ENCODE measurements around the gene AGR3. TPM values are rescaled to one million over a fixed set of nuclear protein-coding genes. Genes with fewer than 3 reads are reported as not detected.

AGR3 gene
- total RNA-seq, 1 experiment from 2014 or later: not detected

DNA sequence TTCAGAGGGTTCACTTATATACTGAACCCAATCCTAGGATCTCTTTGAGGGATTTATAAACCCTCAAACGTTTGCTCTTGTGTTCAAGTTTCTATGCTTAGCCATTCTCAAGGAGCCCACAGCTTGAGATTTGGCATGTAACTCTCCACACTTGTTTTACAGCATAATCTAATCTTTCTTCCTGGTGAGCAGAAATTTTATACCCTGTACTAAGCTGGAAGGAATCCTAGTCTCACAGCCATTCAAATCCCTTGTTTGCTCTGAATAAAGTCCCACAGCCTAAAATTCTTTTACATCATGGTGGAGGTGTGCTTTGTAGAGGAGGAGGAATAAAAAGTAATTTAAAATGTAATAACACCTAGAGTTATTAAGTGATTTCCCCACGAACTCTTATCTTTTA, 71.7 kb downstream of the AGR3 start:
- H3K27me3 ChIP-seq (ENCODE audit: insufficient read depth, low read length): no peaks in the 10 kb centered on the region
- H3K79me2 ChIP-seq (ENCODE audit: insufficient read depth, low read length): no peaks in the 10 kb centered on the region
- BruUV-seq (replicated peaks): no TSS peak
- H2AFZ ChIP-seq (ENCODE audit: low read depth, low read length, poor library complexity, severe bottlenecking): no peak overlapping the region
- H3K9me3 ChIP-seq (ENCODE audit: control insufficient read depth in 1 of 2, insufficient read depth in 1 of 2, low read depth in 1 of 2, low read length in 2 of 2): no peaks in the 10 kb centered on the region; a peak in 1 of 4 replicates
- H3K36me3 ChIP-seq (ENCODE audit: control insufficient read depth in 1 of 2, insufficient read depth in 2 of 2, low read length in 2 of 2): no peaks in the 10 kb centered on the region
- H3K27ac ChIP-seq (ENCODE audit: low read depth, low read length): no peak overlapping the region
- TF ChIP-seq ZNF274 (IDR thresholded peaks at IDR 0.05; ENCODE audit: low read depth, low read length) (no peak), CEBPB (IDR thresholded peaks at IDR 0.05; ENCODE audit: low read depth) (no peak), POLR2A (IDR thresholded peaks at IDR 0.05; ENCODE audit: borderline replicate concordance, extremely low read depth, insufficient read depth, insufficient read length) (no peak), JUND (IDR thresholded peaks at IDR 0.05) (no peak), ELF1 (IDR thresholded peaks at IDR 0.05; ENCODE audit: borderline replicate concordance, low read depth) (no peak), TCF7L2 (IDR thresholded peaks at IDR 0.05; ENCODE audit: borderline replicate concordance, extremely low read depth, insufficient read depth, insufficient read length) (no peak), FOSL1 (IDR thresholded peaks at IDR 0.05; ENCODE audit: low read depth) (no peak), EZH2 (IDR thresholded peaks at IDR 0.05) (no peak), EGR1 (IDR thresholded peaks at IDR 0.05; ENCODE audit: low read depth) (no peak), CBX3 (IDR thresholded peaks at IDR 0.05; ENCODE audit: low read depth) (no peak)
- TF ChIP-seq, protein P1, sequence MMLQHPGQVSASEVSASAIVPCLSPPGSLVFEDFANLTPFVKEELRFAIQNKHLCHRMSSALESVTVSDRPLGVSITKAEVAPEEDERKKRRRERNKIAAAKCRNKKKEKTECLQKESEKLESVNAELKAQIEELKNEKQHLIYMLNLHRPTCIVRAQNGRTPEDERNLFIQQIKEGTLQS (IDR thresholded peaks at IDR 0.05): no peak
- TF ChIP-seq, protein P2, sequence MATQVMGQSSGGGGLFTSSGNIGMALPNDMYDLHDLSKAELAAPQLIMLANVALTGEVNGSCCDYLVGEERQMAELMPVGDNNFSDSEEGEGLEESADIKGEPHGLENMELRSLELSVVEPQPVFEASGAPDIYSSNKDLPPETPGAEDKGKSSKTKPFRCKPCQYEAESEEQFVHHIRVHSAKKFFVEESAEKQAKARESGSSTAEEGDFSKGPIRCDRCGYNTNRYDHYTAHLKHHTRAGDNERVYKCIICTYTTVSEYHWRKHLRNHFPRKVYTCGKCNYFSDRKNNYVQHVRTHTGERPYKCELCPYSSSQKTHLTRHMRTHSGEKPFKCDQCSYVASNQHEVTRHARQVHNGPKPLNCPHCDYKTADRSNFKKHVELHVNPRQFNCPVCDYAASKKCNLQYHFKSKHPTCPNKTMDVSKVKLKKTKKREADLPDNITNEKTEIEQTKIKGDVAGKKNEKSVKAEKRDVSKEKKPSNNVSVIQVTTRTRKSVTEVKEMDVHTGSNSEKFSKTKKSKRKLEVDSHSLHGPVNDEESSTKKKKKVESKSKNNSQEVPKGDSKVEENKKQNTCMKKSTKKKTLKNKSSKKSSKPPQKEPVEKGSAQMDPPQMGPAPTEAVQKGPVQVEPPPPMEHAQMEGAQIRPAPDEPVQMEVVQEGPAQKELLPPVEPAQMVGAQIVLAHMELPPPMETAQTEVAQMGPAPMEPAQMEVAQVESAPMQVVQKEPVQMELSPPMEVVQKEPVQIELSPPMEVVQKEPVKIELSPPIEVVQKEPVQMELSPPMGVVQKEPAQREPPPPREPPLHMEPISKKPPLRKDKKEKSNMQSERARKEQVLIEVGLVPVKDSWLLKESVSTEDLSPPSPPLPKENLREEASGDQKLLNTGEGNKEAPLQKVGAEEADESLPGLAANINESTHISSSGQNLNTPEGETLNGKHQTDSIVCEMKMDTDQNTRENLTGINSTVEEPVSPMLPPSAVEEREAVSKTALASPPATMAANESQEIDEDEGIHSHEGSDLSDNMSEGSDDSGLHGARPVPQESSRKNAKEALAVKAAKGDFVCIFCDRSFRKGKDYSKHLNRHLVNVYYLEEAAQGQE (IDR thresholded peaks at IDR 0.05; ENCODE audit: low read depth): no peak
- TF ChIP-seq, protein P3, sequence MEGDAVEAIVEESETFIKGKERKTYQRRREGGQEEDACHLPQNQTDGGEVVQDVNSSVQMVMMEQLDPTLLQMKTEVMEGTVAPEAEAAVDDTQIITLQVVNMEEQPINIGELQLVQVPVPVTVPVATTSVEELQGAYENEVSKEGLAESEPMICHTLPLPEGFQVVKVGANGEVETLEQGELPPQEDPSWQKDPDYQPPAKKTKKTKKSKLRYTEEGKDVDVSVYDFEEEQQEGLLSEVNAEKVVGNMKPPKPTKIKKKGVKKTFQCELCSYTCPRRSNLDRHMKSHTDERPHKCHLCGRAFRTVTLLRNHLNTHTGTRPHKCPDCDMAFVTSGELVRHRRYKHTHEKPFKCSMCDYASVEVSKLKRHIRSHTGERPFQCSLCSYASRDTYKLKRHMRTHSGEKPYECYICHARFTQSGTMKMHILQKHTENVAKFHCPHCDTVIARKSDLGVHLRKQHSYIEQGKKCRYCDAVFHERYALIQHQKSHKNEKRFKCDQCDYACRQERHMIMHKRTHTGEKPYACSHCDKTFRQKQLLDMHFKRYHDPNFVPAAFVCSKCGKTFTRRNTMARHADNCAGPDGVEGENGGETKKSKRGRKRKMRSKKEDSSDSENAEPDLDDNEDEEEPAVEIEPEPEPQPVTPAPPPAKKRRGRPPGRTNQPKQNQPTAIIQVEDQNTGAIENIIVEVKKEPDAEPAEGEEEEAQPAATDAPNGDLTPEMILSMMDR (IDR thresholded peaks at IDR 0.05 in 2 of 3, conservative IDR thresholded peaks at IDR 0.05 in 1 of 3; ENCODE audit: borderline replicate concordance in 1 of 3, insufficient read depth in 1 of 3, low read depth in 2 of 3, low read length in 2 of 3): no peak
- TF ChIP-seq, protein P4, sequence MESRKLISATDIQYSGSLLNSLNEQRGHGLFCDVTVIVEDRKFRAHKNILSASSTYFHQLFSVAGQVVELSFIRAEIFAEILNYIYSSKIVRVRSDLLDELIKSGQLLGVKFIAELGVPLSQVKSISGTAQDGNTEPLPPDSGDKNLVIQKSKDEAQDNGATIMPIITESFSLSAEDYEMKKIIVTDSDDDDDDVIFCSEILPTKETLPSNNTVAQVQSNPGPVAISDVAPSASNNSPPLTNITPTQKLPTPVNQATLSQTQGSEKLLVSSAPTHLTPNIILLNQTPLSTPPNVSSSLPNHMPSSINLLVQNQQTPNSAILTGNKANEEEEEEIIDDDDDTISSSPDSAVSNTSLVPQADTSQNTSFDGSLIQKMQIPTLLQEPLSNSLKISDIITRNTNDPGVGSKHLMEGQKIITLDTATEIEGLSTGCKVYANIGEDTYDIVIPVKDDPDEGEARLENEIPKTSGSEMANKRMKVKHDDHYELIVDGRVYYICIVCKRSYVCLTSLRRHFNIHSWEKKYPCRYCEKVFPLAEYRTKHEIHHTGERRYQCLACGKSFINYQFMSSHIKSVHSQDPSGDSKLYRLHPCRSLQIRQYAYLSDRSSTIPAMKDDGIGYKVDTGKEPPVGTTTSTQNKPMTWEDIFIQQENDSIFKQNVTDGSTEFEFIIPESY (IDR thresholded peaks at IDR 0.05; ENCODE audit: extremely low read depth, insufficient replicate concordance, low read length): no peak
- H3K4me2 ChIP-seq (ENCODE audit: low read length): no peak overlapping the region
- H4K20me1 ChIP-seq (ENCODE audit: insufficient read depth): no peaks in the 10 kb centered on the region
- ChIA-PET RAD21 (ENCODE audit: low non-redundant PET in 1 of 2, low total read pairs in 2 of 2, uncharacterized antibody in 2 of 2, unreplicated experiment in 2 of 2) (no interaction called here), CTCF (interaction anchor here (0.9 kb wide), 1 partner anchor 9 kb away, joined by 3 read pairs; no protein-coding TSS in a partner anchor), POLR2A (no interaction called here)
- H3K4me1 ChIP-seq (ENCODE audit: control insufficient read depth in 1 of 2, insufficient read depth in 2 of 2, low read length in 2 of 2): no peaks in the 10 kb centered on the region
- intact Hi-C loops (cut with micrococcal nuclease): no loop called here
- H3K9ac ChIP-seq (ENCODE audit: low read length): no peak overlapping the region
- no peak for DNase-seq (ENCODE audit: low read depth, low spot score)
- H3K4me3 ChIP-seq (replicated peaks in 1 of 2; ENCODE audit: low read depth in 1 of 2, low read length in 2 of 2): no peak overlapping the region
- peaks cover 3% of the 10 kb centered on the region for H3K9me2 ChIP-seq (ENCODE audit: insufficient read depth)
- no peak for ATAC-seq

All from HCT116 (cell line).